CD4-positive, alpha-beta T cell treated with Interleukin-6 for 4 hours (primary cell): Measurements from ENCODE around the gene ZFP92.

Experiments
- DNase-seq: peaks from one replicate; pipeline ENCODE4 v3.0.0-alpha.2; 2020; ENCODE audit warnings: mixed read lengths

ZFP92 gene

GRCh38 chrX:153457827-153458466 lies 46.7 kb downstream of the ZFP92 start:
- no peak for DNase-seq

GRCh38 chrX:153458476-153458875 lies 47.2 kb downstream of the ZFP92 start:
- no peak for DNase-seq

GRCh38 chrX:153459986-153460385 lies 48.7 kb downstream of the ZFP92 start:
- no peak for DNase-seq

GRCh38 chrX:153460826-153461225 lies 49.6 kb downstream of the ZFP92 start:
- peak; percentile 66 for DNase-seq
